SIG-M5 treated with dmso at 0.1 percent for 504 hours (cell line): ENCODE data around the gene SLC20A1.
"Not testable (repeated sequence)": the region's sequence is repeated elsewhere in the genome, so short reads cannot be mapped to it uniquely, and the experiment has no call there.

ENCODE experiments used
- DNase-seq: peaks from one replicate; lab custom pipeline; 2025; ENCODE audit not compliant: unreplicated experiment; lab: John Stamatoyannopoulos, UW

SLC20A1 gene

GRCh38 chr2:112646102-112646719, 472 bp downstream of the SLC20A1 start:
- DNase-seq, result no peak

- DNase-seq, result peak; percentile 46
Measured at GRCh38 chr2:112646791-112647689, 1.3 kb downstream of the SLC20A1 start.

GRCh38 chr2:112648081-112648480, 2.3 kb downstream of the SLC20A1 start:
- DNase-seq, result no peak

- no peak for DNase-seq
Measured at GRCh38 chr2:112656679-112657078, 10.9 kb downstream of the SLC20A1 start.

GRCh38 chr2:112658301-112658700, 12.6 kb downstream of the SLC20A1 start:
- no peak for DNase-seq

- no peak for DNase-seq
Measured at GRCh38 chr2:112658839-112659667, 13.3 kb downstream of the SLC20A1 start.

GRCh38 chr2:112660138-112660537, 14.4 kb downstream of the SLC20A1 start:
- no peak for DNase-seq

- peak; percentile 44 for DNase-seq
Measured at GRCh38 chr2:112661656-112662305, 16.0 kb downstream of the SLC20A1 start.

- no peak for DNase-seq
Measured at GRCh38 chr2:112662704-112663103, 17.0 kb downstream of the SLC20A1 start.

GRCh38 chr2:112664689-112665088, 18.9 kb downstream of the SLC20A1 start:
- DNase-seq, result no peak

GRCh38 chr2:112665113-112665780, 19.5 kb downstream of the SLC20A1 start:
- DNase-seq, result no peak

GRCh38 chr2:112666761-112667122, 21.0 kb downstream of the SLC20A1 start:
- DNase-seq, result no peak

- DNase-seq, result not testable (repeated sequence)
Measured at GRCh38 chr2:112667540-112667939, 21.8 kb downstream of the SLC20A1 start.

GRCh38 chr2:112669667-112670066, 23.9 kb downstream of the SLC20A1 start:
- no peak for DNase-seq

- DNase-seq, result no peak
Measured at GRCh38 chr2:112670252-112671022, 24.7 kb downstream of the SLC20A1 start.

- DNase-seq, result no peak
Measured at GRCh38 chr2:112671801-112672200, 26.1 kb downstream of the SLC20A1 start.

- no peak for DNase-seq
Measured at GRCh38 chr2:112673008-112673407, 27.3 kb downstream of the SLC20A1 start.

GRCh38 chr2:112674229-112674628, 28.5 kb downstream of the SLC20A1 start:
- peak; percentile 93 for DNase-seq

- DNase-seq, result no peak
Measured at GRCh38 chr2:112679484-112679883, 33.7 kb downstream of the SLC20A1 start.

GRCh38 chr2:112680666-112681101, 34.9 kb downstream of the SLC20A1 start:
- no peak for DNase-seq
